ENCODE data around the gene WASL.

DNA sequence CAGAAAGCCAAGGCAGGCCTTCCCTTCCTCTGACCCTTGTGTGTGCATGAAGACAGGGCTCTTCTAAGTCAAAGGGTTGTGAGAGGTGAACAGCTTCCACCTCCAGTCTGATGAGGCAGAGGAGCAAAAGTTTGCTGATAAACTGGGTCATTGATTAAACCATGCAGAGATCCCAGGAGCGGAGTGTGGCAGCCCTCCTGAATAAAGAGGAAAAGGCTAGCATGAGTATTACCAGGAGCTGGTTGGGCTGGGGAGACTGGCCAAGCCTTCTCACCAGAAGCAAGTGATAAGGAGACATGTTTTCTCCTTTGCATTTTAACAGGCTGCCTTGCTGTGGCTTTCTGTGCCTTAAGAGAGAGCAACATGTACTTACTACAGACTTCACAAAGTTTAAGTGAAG is 82.9 kb downstream of the WASL start:
- TF ChIP-seq, protein P1, sequence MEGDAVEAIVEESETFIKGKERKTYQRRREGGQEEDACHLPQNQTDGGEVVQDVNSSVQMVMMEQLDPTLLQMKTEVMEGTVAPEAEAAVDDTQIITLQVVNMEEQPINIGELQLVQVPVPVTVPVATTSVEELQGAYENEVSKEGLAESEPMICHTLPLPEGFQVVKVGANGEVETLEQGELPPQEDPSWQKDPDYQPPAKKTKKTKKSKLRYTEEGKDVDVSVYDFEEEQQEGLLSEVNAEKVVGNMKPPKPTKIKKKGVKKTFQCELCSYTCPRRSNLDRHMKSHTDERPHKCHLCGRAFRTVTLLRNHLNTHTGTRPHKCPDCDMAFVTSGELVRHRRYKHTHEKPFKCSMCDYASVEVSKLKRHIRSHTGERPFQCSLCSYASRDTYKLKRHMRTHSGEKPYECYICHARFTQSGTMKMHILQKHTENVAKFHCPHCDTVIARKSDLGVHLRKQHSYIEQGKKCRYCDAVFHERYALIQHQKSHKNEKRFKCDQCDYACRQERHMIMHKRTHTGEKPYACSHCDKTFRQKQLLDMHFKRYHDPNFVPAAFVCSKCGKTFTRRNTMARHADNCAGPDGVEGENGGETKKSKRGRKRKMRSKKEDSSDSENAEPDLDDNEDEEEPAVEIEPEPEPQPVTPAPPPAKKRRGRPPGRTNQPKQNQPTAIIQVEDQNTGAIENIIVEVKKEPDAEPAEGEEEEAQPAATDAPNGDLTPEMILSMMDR (IDR thresholded peaks at IDR 0.05; ENCODE audit: low read length): no peak
- TF ChIP-seq EZH2 (IDR thresholded peaks at IDR 0.05; ENCODE audit: borderline replicate concordance, low read length): no peak
